Neural progenitor cell (in vitro differentiated cells): Measurements from ENCODE around the gene C19orf12.

ENCODE experiments used
- EZH2 ChIP-seq: fragments of 200-600 bp; sonication (generic); IDR thresholded peaks from 2 replicates; pipeline ENCODE4 v1.6.1; 2017; ENCODE audit warnings: antibody characterized with exemption, mild to moderate bottlenecking, moderate library complexity
- EZH2phosphoT487 ChIP-seq: fragments of 200-600 bp; sonication (generic); IDR thresholded peaks from 2 replicates; pipeline ENCODE4 v1.6.1; 2017; ENCODE audit warnings: antibody characterized with exemption
- TF ChIP-seq, protein P1 (sequence below): fragments of 200-600 bp; sonication (generic); IDR thresholded peaks from 2 replicates; pipeline ENCODE4 v1.5.1; 2017; ENCODE audit warnings: antibody characterized with exemption, mild to moderate bottlenecking

DNA sequence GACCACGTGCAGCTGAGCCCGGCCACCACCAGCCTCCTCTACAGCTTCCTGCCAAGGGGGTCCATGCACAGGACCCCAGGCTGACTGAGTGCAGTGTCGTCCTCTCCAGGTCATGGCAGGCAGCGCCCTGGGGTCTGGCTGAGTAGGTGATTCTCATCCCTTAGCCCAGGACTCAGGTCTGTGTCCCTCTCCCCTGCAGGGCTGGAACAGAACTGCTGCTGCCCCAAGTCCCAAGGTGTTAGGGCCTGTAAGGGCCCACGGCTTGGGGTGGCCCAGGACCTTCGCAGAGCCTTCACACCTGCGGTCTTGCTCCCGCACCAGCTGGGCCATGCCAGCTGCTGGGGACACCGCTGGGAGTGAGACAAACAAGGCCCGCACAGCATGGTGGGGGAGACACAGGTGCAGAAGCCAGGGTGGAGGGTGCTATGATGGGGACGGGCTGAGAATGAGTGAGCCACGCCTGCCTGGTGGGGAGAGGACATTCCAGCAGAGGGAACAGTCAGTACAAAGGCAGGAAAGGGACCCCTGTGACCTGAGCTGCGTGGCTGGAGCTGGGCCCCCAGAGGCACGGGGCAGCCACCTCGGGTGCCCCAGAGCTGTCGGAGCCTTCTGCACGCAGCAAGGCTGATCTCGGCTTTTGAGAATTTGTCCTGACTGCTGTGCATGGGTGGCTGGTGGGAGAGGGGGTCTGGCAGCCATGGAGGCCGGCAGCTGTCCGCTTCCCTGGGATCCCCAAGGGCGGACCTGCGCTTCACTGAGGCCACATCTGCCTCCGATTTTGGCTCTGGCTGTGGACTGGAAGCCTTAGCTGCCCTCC lies 37.9 kb downstream of the C19orf12 start:
- TF ChIP-seq, protein P1, sequence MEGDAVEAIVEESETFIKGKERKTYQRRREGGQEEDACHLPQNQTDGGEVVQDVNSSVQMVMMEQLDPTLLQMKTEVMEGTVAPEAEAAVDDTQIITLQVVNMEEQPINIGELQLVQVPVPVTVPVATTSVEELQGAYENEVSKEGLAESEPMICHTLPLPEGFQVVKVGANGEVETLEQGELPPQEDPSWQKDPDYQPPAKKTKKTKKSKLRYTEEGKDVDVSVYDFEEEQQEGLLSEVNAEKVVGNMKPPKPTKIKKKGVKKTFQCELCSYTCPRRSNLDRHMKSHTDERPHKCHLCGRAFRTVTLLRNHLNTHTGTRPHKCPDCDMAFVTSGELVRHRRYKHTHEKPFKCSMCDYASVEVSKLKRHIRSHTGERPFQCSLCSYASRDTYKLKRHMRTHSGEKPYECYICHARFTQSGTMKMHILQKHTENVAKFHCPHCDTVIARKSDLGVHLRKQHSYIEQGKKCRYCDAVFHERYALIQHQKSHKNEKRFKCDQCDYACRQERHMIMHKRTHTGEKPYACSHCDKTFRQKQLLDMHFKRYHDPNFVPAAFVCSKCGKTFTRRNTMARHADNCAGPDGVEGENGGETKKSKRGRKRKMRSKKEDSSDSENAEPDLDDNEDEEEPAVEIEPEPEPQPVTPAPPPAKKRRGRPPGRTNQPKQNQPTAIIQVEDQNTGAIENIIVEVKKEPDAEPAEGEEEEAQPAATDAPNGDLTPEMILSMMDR, result no peak
- no peak for TF ChIP-seq EZH2
- no peak for TF ChIP-seq EZH2phosphoT487
